GM10847 (cell line): Measurements from ENCODE around the gene MAD1L1.

Experiments
- POLR2A ChIP-seq: IDR thresholded peaks from 2 replicates; pipeline ENCODE4 v1.6.1; 2011; ENCODE audit not compliant: insufficient read length; ENCODE audit errors: extremely low read depth

MAD1L1 gene

DNA sequence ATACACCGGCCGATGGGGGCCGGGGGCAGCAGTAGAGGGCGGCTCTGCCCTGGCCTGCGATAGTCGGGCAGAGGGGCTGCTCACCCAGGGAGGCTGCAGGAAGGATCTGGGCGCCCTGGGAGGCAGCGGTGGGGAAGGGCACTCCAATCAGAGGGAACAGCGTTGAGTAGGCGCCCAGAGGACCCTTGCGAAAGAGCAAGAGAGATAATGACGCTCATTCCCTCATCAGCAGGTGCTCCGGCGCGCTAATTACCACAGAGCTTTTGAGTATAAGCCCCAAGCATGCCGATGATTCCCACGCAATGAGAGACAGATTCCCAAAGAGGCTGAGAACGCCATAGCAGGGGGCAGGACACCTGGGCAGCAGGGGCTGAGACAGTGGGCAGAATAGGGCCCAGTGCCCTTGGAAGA, 215.3 kb downstream of the MAD1L1 start:
- no peak for TF ChIP-seq POLR2A

GRCh38 chr7:2016761-2017480, 215.8 kb downstream of the MAD1L1 start:
- no peak for TF ChIP-seq POLR2A

GRCh38 chr7:2016021-2016631, 216.6 kb downstream of the MAD1L1 start:
- no peak for TF ChIP-seq POLR2A

GRCh38 chr7:2015251-2015871, 217.4 kb downstream of the MAD1L1 start:
- TF ChIP-seq POLR2A, result no peak

DNA sequence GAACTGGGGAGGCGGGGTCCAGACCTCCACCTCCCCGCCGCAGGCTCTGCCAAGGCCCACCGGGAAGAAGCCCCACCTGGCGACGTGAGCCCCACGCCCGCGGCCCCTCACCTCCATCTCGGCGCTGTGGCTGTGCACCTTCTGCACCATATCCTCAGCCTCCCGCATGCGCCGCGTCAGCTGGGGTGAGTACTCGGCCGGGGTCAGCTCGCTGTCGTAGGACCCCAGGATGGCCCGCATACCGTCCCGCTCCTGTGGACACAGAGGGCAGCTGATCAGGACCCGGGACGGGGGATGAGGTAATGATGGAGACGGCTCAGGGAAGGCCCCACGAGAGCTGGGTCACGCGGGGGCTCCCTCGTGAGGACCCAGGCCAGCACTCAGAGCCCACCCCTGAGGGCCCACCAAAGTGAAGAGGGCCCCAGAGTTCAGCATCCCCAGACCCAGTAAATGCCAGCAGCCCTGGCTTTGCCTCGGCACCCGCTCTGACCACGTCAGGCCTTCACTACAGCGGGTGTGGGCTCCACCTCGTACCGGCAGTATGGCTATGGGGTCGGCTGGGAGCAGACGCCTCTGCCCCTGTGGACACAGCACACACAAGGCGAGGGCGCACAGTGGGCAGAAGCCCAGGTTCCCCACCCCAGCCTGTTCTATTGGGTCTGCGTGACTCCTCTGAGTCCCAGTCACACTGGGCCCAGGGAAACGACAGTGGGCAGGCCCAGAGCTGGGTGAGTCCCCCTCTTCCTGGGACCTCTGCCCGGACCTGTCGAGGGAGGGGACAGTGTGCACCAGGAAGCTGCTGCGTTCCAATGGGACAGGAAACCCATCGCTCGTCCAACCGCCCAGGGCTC, 218.1 kb downstream of the MAD1L1 start:
- no peak for TF ChIP-seq POLR2A

- no peak for TF ChIP-seq POLR2A
Observed at GRCh38 chr7:2013381-2014311, 219.1 kb downstream of the MAD1L1 start.

- no peak for TF ChIP-seq POLR2A
Observed at GRCh38 chr7:2012981-2013380, 219.8 kb downstream of the MAD1L1 start.

GRCh38 chr7:2012044-2012900, 220.5 kb downstream of the MAD1L1 start:
- no peak for TF ChIP-seq POLR2A

GRCh38 chr7:2011266-2012043, 221.3 kb downstream of the MAD1L1 start:
- no peak for TF ChIP-seq POLR2A

DNA sequence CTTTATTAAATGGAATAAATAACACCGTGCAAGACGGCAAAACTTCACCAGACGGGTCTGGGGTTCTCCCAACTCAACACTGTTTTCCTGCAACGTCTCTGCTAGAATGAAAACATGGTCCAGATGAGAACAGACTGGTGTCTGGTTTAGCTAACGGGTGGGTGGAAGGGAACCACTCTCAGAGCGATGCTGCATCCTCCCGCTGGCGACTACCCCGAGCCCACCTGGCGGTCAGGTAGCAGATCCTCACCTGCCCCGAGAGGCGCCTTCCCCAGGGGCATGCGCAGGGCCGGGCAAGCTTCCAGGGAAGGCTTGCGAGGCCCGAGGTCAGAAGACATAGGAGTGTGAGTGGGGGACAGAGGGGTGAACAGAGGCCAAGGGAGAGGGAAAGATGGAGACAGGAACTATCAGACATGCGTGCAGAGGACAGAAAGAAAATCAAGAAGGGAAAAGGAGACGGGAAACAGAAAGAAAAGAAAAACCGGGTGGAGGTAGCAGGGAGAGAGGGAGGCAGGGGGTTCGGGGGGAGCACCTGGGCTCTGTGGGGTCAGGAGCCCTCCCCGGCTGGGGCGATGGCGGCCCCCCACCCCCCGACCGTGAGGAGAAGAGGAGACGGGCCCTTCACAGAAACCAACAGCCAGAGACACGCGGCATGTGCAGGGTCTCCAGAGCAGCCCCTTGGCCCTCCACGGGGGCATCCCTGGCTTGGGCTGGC, 222.0 kb downstream of the MAD1L1 start:
- TF ChIP-seq POLR2A, result no peak

GRCh38 chr7:2010101-2010500, 222.6 kb downstream of the MAD1L1 start:
- TF ChIP-seq POLR2A, result no peak

- no peak for TF ChIP-seq POLR2A
Observed at GRCh38 chr7:2009541-2010001, 223.2 kb downstream of the MAD1L1 start.

- TF ChIP-seq POLR2A, result no peak
Observed at GRCh38 chr7:2008936-2009540, 223.7 kb downstream of the MAD1L1 start.
